Measurements from ENCODE around the gene UNCX.

DNA sequence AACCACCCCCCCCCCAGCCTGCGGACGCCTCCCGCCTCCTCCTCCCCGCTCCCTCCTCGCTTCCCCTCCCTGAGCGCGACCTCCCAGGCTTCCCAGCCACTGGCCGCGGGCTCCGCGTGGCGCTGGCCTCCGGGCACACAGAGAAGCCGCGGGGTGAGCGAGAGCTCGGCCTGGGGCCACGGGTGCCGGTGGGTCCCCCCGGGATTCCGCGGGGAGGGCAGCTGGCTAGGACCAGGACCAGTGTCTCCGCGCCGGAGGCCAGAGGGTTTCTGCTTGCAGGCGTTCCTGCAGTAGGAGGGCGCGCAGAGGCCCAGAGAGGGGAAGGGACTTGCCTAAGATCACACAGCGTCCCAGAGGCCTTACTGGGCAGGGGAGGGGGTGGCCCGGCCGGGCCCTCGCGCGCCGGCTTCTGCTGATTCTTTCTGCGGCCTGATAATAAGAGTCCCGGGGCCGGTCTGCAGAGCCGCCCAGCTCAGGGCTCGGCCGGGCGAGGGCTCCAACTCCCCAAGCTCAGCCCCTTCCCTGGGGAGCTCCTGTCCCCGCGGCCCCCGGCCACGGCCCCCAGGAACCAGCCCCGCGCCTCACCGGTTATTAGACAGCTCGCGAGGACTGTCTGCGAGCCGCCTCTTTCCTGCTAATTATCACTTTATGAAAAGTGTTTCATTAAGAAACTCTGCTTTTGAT, 10.1 kb downstream of the UNCX start:
- TF ChIP-seq, protein P1, sequence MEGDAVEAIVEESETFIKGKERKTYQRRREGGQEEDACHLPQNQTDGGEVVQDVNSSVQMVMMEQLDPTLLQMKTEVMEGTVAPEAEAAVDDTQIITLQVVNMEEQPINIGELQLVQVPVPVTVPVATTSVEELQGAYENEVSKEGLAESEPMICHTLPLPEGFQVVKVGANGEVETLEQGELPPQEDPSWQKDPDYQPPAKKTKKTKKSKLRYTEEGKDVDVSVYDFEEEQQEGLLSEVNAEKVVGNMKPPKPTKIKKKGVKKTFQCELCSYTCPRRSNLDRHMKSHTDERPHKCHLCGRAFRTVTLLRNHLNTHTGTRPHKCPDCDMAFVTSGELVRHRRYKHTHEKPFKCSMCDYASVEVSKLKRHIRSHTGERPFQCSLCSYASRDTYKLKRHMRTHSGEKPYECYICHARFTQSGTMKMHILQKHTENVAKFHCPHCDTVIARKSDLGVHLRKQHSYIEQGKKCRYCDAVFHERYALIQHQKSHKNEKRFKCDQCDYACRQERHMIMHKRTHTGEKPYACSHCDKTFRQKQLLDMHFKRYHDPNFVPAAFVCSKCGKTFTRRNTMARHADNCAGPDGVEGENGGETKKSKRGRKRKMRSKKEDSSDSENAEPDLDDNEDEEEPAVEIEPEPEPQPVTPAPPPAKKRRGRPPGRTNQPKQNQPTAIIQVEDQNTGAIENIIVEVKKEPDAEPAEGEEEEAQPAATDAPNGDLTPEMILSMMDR (conservative IDR thresholded peaks at IDR 0.05; ENCODE audit: low read depth, low read length), result no peak
- TF ChIP-seq EZH2 (IDR thresholded peaks at IDR 0.05; ENCODE audit: borderline replicate concordance, low read depth, low read length, poor library complexity, severe bottlenecking), result peak; percentile 60
